Tibial nerve (tissue), 3 donors: Measurements from ENCODE around the gene ENKD1.

Experiments
- CTCF ChIP-seq, 5 experiments: fragments of 200-600 bp in 3 of 5; fragments of 450-650 bp in 2 of 5; sonication (generic) in 3 of 5; IDR thresholded peaks; one replicate each; pipeline ENCODE4 v1.5.1; 2016 to 2019; ENCODE audit warnings: antibody characterized with exemption in 5 of 5, mild to moderate bottlenecking in 3 of 5, moderate library complexity in 2 of 5
- POLR2A ChIP-seq, 2 donors: fragments of 450-650 bp; IDR thresholded peaks; one replicate each; pipeline ENCODE4 v1.6.1; 2017; ENCODE audit warnings: antibody characterized with exemption in 2 of 2, mild to moderate bottlenecking in 2 of 2, moderate library complexity in 2 of 2

GRCh38 chr16:67653789-67654402 is 12.7 kb downstream of the ENKD1 start:
- TF ChIP-seq CTCF (IDR thresholded peaks at IDR 0.05) (no peak), POLR2A (IDR thresholded peaks at IDR 0.05) (no peak)
